PFSK-1 (cell line): ENCODE measurements around the gene COL1A2.

Experiments used
- FOXP2 ChIP-seq: optimal IDR thresholded peaks from 2 replicates; pipeline ENCODE3; 2011; ENCODE audit warnings: borderline replicate concordance, control low read depth, inconsistent platforms; ENCODE audit not compliant: insufficient read depth; ENCODE audit errors: extremely low read length, extremely low read depth
- POLR2AphosphoS5 ChIP-seq: IDR thresholded peaks from 2 replicates; pipeline ENCODE4 v1.6.1; 2012; ENCODE audit warnings: low read depth, mild to moderate bottlenecking, control low read depth, low read length, moderate library complexity
- SIN3A ChIP-seq: IDR thresholded peaks from 2 replicates; pipeline ENCODE4 v1.6.1; 2012; ENCODE audit warnings: mild to moderate bottlenecking, low read length, moderate library complexity, borderline replicate concordance; ENCODE audit not compliant: insufficient read depth
- TAF1 ChIP-seq: IDR thresholded peaks from 2 replicates; pipeline ENCODE4 v1.6.1; 2012; ENCODE audit warnings: low read length, control low read depth, borderline replicate concordance; ENCODE audit not compliant: insufficient read depth
- TF ChIP-seq, protein P1 (sequence below), 2 experiments: IDR thresholded peaks; 2 replicates each; pipeline versions ENCODE4 v1.6.1 to v1.8.0; 2011 to 2012; ENCODE audit warnings: low read depth in 2 of 2, low read length in 2 of 2, control low read depth in 1 of 2, inconsistent platforms in 1 of 2, mild to moderate bottlenecking in 1 of 2, moderate library complexity in 1 of 2; ENCODE audit not compliant: insufficient read depth in 1 of 2

COL1A2 gene

GRCh38 chr7:94403546-94403945 lies 8.9 kb downstream of the COL1A2 start:
- TF ChIP-seq TAF1 = no peak
- no peak for TF ChIP-seq FOXP2
- TF ChIP-seq POLR2AphosphoS5 = no peak
- TF ChIP-seq, protein P1, sequence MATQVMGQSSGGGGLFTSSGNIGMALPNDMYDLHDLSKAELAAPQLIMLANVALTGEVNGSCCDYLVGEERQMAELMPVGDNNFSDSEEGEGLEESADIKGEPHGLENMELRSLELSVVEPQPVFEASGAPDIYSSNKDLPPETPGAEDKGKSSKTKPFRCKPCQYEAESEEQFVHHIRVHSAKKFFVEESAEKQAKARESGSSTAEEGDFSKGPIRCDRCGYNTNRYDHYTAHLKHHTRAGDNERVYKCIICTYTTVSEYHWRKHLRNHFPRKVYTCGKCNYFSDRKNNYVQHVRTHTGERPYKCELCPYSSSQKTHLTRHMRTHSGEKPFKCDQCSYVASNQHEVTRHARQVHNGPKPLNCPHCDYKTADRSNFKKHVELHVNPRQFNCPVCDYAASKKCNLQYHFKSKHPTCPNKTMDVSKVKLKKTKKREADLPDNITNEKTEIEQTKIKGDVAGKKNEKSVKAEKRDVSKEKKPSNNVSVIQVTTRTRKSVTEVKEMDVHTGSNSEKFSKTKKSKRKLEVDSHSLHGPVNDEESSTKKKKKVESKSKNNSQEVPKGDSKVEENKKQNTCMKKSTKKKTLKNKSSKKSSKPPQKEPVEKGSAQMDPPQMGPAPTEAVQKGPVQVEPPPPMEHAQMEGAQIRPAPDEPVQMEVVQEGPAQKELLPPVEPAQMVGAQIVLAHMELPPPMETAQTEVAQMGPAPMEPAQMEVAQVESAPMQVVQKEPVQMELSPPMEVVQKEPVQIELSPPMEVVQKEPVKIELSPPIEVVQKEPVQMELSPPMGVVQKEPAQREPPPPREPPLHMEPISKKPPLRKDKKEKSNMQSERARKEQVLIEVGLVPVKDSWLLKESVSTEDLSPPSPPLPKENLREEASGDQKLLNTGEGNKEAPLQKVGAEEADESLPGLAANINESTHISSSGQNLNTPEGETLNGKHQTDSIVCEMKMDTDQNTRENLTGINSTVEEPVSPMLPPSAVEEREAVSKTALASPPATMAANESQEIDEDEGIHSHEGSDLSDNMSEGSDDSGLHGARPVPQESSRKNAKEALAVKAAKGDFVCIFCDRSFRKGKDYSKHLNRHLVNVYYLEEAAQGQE (IDR thresholded peaks at IDR 0.05; ENCODE audit: insufficient read depth in 1 of 2, low read depth in 2 of 2, low read length in 2 of 2) = no peak
- no peak for TF ChIP-seq SIN3A

DNA sequence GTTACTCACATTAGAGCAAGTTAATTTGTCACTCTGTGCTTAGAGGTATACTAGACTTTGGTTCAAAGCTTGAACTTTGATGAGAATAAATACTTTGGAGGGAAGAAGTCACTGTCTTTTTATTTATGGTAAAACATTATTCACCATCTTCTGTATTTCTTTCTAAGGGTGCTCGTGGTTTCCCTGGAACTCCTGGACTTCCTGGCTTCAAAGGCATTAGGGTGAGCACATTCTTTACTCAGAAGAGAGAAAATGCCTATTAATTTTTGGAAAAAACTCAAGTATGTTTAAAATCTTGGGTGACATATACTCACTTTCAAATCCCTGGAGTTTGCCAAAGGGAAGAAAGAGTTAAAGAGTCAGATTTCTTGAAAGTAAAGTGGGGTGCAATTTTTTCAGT lies 10.8 kb downstream of the COL1A2 start:
- TF ChIP-seq POLR2AphosphoS5 (no peak), TAF1 (no peak), SIN3A (no peak), FOXP2 (no peak)
- TF ChIP-seq, protein P1 (IDR thresholded peaks at IDR 0.05; ENCODE audit: insufficient read depth in 1 of 2, low read depth in 2 of 2, low read length in 2 of 2) = no peak

- TF ChIP-seq, protein P1 (IDR thresholded peaks at IDR 0.05; ENCODE audit: insufficient read depth in 1 of 2, low read depth in 2 of 2, low read length in 2 of 2) = no peak
- no peak for TF ChIP-seq TAF1
- TF ChIP-seq SIN3A = no peak
- TF ChIP-seq FOXP2 = no peak
- TF ChIP-seq POLR2AphosphoS5 = no peak
These were observed 12.0 kb downstream of the COL1A2 start for GRCh38 chr7:94406696-94407095.

GRCh38 chr7:94409200-94409948 lies 14.7 kb downstream of the COL1A2 start:
- TF ChIP-seq FOXP2 = no peak
- TF ChIP-seq TAF1 = no peak
- TF ChIP-seq POLR2AphosphoS5 = no peak
- TF ChIP-seq, protein P1 (IDR thresholded peaks at IDR 0.05; ENCODE audit: insufficient read depth in 1 of 2, low read depth in 2 of 2, low read length in 2 of 2) = no peak
- no peak for TF ChIP-seq SIN3A
